HCT116 (cell line): ENCODE data around the gene STX5. TPM values are rescaled to one million over a fixed set of nuclear protein-coding genes. Genes with fewer than 3 reads are reported as not detected.

Experiments used
- ATAC-seq: fragments of 200-7000 bp; cut with Tn5 transposase; 2 replicates; pipeline ENCODE4 v1.9.1; 2020; ENCODE audit warnings: mild to moderate bottlenecking, moderate library complexity
- BruUV-seq: library from RNA; stranded (reverse); fragments of 400-500 nt; replicated peaks from 2 replicates; lab custom pipeline; 2021; lab: Mats Ljungman, UMichigan
- CTCF ChIA-PET: fragments of 300-600 bp; sonication (Branson Sonifier 250); formaldehyde crosslinking; loops from one replicate; lab custom pipeline; 2021; ENCODE audit warnings: antibody characterized with exemption; lab: Charles Lee
- POLR2A ChIA-PET: fragments of 300-600, 350-600 bp; sonication (Branson Sonifier 250); formaldehyde crosslinking; loops from one replicate; lab custom pipeline; 2021; ENCODE audit warnings: antibody characterized with exemption; lab: Charles Lee
- RAD21 ChIA-PET, 2 experiments: fragments of 300-600 bp; sonication (Branson Sonifier 250); formaldehyde crosslinking; loops; one replicate each; lab custom pipeline; 2023; ENCODE audit warnings: low total read pairs in 2 of 2; ENCODE audit not compliant: uncharacterized antibody in 2 of 2, unreplicated experiment in 2 of 2, low non-redundant PET in 1 of 2; lab: Charles Lee
- DNase-seq: peaks from one replicate; pipeline ENCODE4 v3.0.0-alpha.2; 2010; ENCODE audit warnings: low read depth, low spot score
- H2AFZ ChIP-seq: fragments of 200-600 bp; shearing (Covaris generic), sonication (generic); 2 replicates; pipeline ENCODE4 v1.6.1; 2017; ENCODE audit warnings: low read depth, mixed run types, mixed read lengths, antibody characterized with exemption, low read length; ENCODE audit not compliant: poor library complexity, severe bottlenecking
- H3K27ac ChIP-seq: 2 replicates; pipeline ENCODE4 v1.5.1; 2012; ENCODE audit warnings: low read depth, low read length
- H3K27me3 ChIP-seq: fragments of 200-600 bp; sonication (generic); 2 replicates; pipeline ENCODE4 v1.6.1; 2016; ENCODE audit warnings: mixed run types, low read length, mixed read lengths; ENCODE audit not compliant: insufficient read depth
- H3K36me3 ChIP-seq, 2 experiments: fragments of 200-500 bp in 1 of 2; fragments of 200-600 bp in 1 of 2; sonication (Bioruptor generic) in 1 of 2; sonication (generic) in 1 of 2; 2 replicates each; pipeline versions ENCODE4 v1.5.1 to v1.6.1; 2014 to 2016; ENCODE audit warnings: low read length in 2 of 2, inconsistent platforms in 1 of 2, mixed read lengths in 1 of 2, mixed run types in 1 of 2; ENCODE audit not compliant: insufficient read depth in 2 of 2, control insufficient read depth in 1 of 2
- H3K4me1 ChIP-seq, 2 experiments: fragments of 200-600 bp in 1 of 2; sonication (generic) in 1 of 2; 2 replicates each; pipeline versions ENCODE4 v1.5.1 to v1.6.1; 2012 to 2017; ENCODE audit warnings: low read length in 2 of 2, inconsistent platforms in 1 of 2, mild to moderate bottlenecking in 1 of 2, mixed read lengths in 1 of 2, mixed run types in 1 of 2, moderate library complexity in 1 of 2; ENCODE audit not compliant: insufficient read depth in 2 of 2, control insufficient read depth in 1 of 2
- H3K4me2 ChIP-seq: fragments of 200-600 bp; sonication (generic); 2 replicates; pipeline ENCODE4 v1.6.1; 2017; ENCODE audit warnings: mixed run types, low read length, mixed read lengths
- H3K4me3 ChIP-seq, 2 experiments: fragments of 200-600 bp in 1 of 2; sonication (generic) in 1 of 2; replicated peaks in 1 of 2; 2 replicates each; pipeline ENCODE4 v1.5.1; 2011 to 2016; ENCODE audit warnings: low read length in 2 of 2, control low read depth in 1 of 2, low read depth in 1 of 2, mild to moderate bottlenecking in 1 of 2, mixed read lengths in 1 of 2, mixed run types in 1 of 2
- H3K79me2 ChIP-seq: fragments of 200-600 bp; sonication (generic); 2 replicates; pipeline ENCODE4 v1.6.1; 2017; ENCODE audit warnings: mild to moderate bottlenecking, mixed run types, low read length, moderate library complexity, mixed read lengths; ENCODE audit not compliant: insufficient read depth
- H3K9ac ChIP-seq: fragments of 200-600 bp; sonication (generic); 2 replicates; pipeline ENCODE4 v1.6.1; 2016; ENCODE audit warnings: low read length, mixed read lengths
- H3K9me2 ChIP-seq: fragments of 200-600 bp; sonication (generic), shearing (Covaris generic); 2 replicates; pipeline ENCODE4 v1.6.1; 2017; ENCODE audit warnings: mixed run types, mild to moderate bottlenecking, moderate library complexity; ENCODE audit not compliant: insufficient read depth
- H3K9me3 ChIP-seq, 2 experiments: fragments of 200-500 bp in 1 of 2; fragments of 200-600 bp in 1 of 2; sonication (Bioruptor generic) in 1 of 2; sonication (generic) in 1 of 2; 2 replicates each; pipeline ENCODE4 v1.6.1; 2014 to 2017; ENCODE audit warnings: low read length in 2 of 2, mixed read lengths in 2 of 2, inconsistent platforms in 1 of 2, low read depth in 1 of 2, mild to moderate bottlenecking in 1 of 2, mixed run types in 1 of 2, moderate library complexity in 1 of 2; ENCODE audit not compliant: control insufficient read depth in 1 of 2, insufficient read depth in 1 of 2
- H4K20me1 ChIP-seq: fragments of 200-600 bp; sonication (generic), shearing (Covaris generic); 2 replicates; pipeline ENCODE4 v1.6.1; 2017; ENCODE audit warnings: mixed run types, mild to moderate bottlenecking, moderate library complexity; ENCODE audit not compliant: insufficient read depth
- ATF3 ChIP-seq: IDR thresholded peaks from 2 replicates; pipeline ENCODE4 v1.6.1; 2012
- CBX3 ChIP-seq: IDR thresholded peaks from 2 replicates; pipeline ENCODE4 v1.6.1; 2012; ENCODE audit warnings: low read depth
- CEBPB ChIP-seq: IDR thresholded peaks from 2 replicates; pipeline ENCODE4 v1.6.1; 2012; ENCODE audit warnings: low read depth
- CTCF ChIP-seq, 3 experiments: fragments of 200-600 bp in 1 of 3; sonication (generic) in 1 of 3; IDR thresholded peaks in 2 of 3; conservative IDR thresholded peaks in 1 of 3; 2 replicates each; pipeline ENCODE4 v1.5.1; 2012 to 2017; ENCODE audit warnings: low read depth in 2 of 3, low read length in 2 of 3, antibody characterized with exemption in 1 of 3, borderline replicate concordance in 1 of 3, control low read depth in 1 of 3, mild to moderate bottlenecking in 1 of 3, mixed read lengths in 1 of 3, mixed run types in 1 of 3, moderate library complexity in 1 of 3; ENCODE audit not compliant: insufficient read depth in 1 of 3
- ELF1 ChIP-seq: IDR thresholded peaks from 2 replicates; pipeline ENCODE4 v1.6.1; 2012; ENCODE audit warnings: low read depth, borderline replicate concordance
- EZH2 ChIP-seq: fragments of 200-600 bp; sonication (generic); IDR thresholded peaks from 2 replicates; pipeline ENCODE4 v1.6.1; 2017; ENCODE audit warnings: antibody characterized with exemption, mixed run types
- EZH2phosphoT487 ChIP-seq: fragments of 200-600 bp; IDR thresholded peaks from 2 replicates; pipeline ENCODE4 v1.6.1; 2018; ENCODE audit warnings: antibody characterized with exemption, borderline replicate concordance
- FOSL1 ChIP-seq: IDR thresholded peaks from 2 replicates; pipeline ENCODE4 v1.6.1; 2012; ENCODE audit warnings: low read depth
- JUND ChIP-seq: IDR thresholded peaks from 2 replicates; pipeline ENCODE4 v1.6.1; 2012
- POLR2AphosphoS5 ChIP-seq: IDR thresholded peaks from 2 replicates; pipeline ENCODE4 v1.6.1; 2011; ENCODE audit warnings: mild to moderate bottlenecking, low read depth, low read length, moderate library complexity
- RAD21 ChIP-seq: IDR thresholded peaks from 2 replicates; pipeline ENCODE4 v1.6.1; 2012; ENCODE audit warnings: low read depth, mild to moderate bottlenecking
- REST ChIP-seq: IDR thresholded peaks from 2 replicates; pipeline ENCODE4 v1.6.1; 2012; ENCODE audit warnings: low read depth
- SP1 ChIP-seq: IDR thresholded peaks from 2 replicates; pipeline ENCODE4 v1.6.1; 2012; ENCODE audit warnings: low read depth
- SRF ChIP-seq: IDR thresholded peaks from 2 replicates; pipeline ENCODE4 v1.6.1; 2012; ENCODE audit warnings: low read depth
- TCF7L2 ChIP-seq: IDR thresholded peaks from 2 replicates; pipeline ENCODE4 v1.7.0; 2011; ENCODE audit warnings: borderline replicate concordance, inconsistent platforms; ENCODE audit not compliant: insufficient read depth, insufficient read length; ENCODE audit errors: extremely low read depth
- YY1 ChIP-seq: IDR thresholded peaks from 2 replicates; pipeline ENCODE4 v1.6.1; 2011; ENCODE audit warnings: low read length, low read depth, moderate library complexity, mild to moderate bottlenecking; ENCODE audit not compliant: insufficient replicate concordance; ENCODE audit errors: extremely low read depth
- ZBTB33 ChIP-seq: IDR thresholded peaks from 2 replicates; pipeline ENCODE4 v1.6.1; 2011; ENCODE audit warnings: mild to moderate bottlenecking, low read length, moderate library complexity; ENCODE audit not compliant: insufficient replicate concordance; ENCODE audit errors: extremely low read depth
- ZFX ChIP-seq: fragments of 450-650 bp; IDR thresholded peaks from 2 replicates; pipeline ENCODE4 v1.6.1; 2017
- ZNF274 ChIP-seq: fragments of 200-500 bp; sonication (Bioruptor generic); IDR thresholded peaks from 2 replicates; pipeline ENCODE4 v1.6.1; 2014; ENCODE audit warnings: mild to moderate bottlenecking, low read depth, low read length, inconsistent platforms
- intact Hi-C: fragments of 100-400 bp; cut with micrococcal nuclease; formaldehyde crosslinking; loops from 2 replicates; pipeline ENCODE4 v1.10.0; 2022
- total RNA-seq: library from RNA; stranded (reverse); gene quantifications from one replicate; pipeline ENCODE4 v1.2.1, GENCODE V29; 2021; ENCODE audit not compliant: unreplicated experiment

STX5 gene
- total RNA-seq, 1 experiment from 2014 or later, result 29.5 TPM

- Histone ChIP-seq H3K4me2 (no peak overlapping the region), H2AFZ (no peak overlapping the region), H3K4me3 (no peak overlapping the region), H3K4me1 (peaks cover 0 to 11% of the 10 kb centered on the region in 2 experiments; a peak in 2 of 4 replicates), H3K9me2 (no peaks in the 10 kb centered on the region), H3K79me2 (no peaks in the 10 kb centered on the region), H3K27me3 (no peaks in the 10 kb centered on the region), H3K9ac (no peak overlapping the region), H3K27ac (no peak overlapping the region), H4K20me1 (no peaks in the 10 kb centered on the region), H3K36me3 (no peaks in the 10 kb centered on the region; a peak in 1 of 4 replicates), H3K9me3 (no peaks in the 10 kb centered on the region)
- TF ChIP-seq FOSL1 (no peak), YY1 (no peak), ELF1 (no peak), RAD21 (no peak), JUND (no peak), CTCF (IDR thresholded peaks at IDR 0.05 in 2 of 3, conservative IDR thresholded peaks at IDR 0.05 in 1 of 3; ENCODE audit: borderline replicate concordance in 1 of 3, insufficient read depth in 1 of 3, low read depth in 2 of 3, low read length in 2 of 3) (no peak), ATF3 (no peak), ZNF274 (no peak), EZH2 (no peak), REST (no peak), SRF (no peak), EZH2phosphoT487 (no peak), CEBPB (no peak), ZFX (no peak), CBX3 (no peak), TCF7L2 (no peak), POLR2AphosphoS5 (no peak), SP1 (no peak), ZBTB33 (no peak)
- intact Hi-C loops, result no loop called here
- no TSS peak for BruUV-seq
- POLR2A ChIA-PET, result interaction anchor here (1.3 to 2.5 kb wide), 2 partner anchors 17 to 30 kb away, joined by 3 to 10 read pairs; no protein-coding TSS in a partner anchor
- CTCF ChIA-PET, result no interaction called here
- no peak for DNase-seq
- ATAC-seq, result no peak
- RAD21 ChIA-PET, result no interaction called here
Measured at GRCh38 chr11:62810748-62811147, 21.1 kb downstream of the STX5 start.
